ENCODE measurements around the gene TRAF3. TPM values are rescaled to one million over a fixed set of nuclear protein-coding genes. Genes with fewer than 3 reads are reported as not detected.
"Not testable (repeated sequence)": the region's sequence is repeated elsewhere in the genome, so short reads cannot be mapped to it uniquely, and the experiment has no call there.

The TRAF3 gene
- total RNA-seq, 5 donors from 2014 or later (not counting 1 experiment from before 2014, with no cell fraction given): 29.6 to 46.1 (median 35.7) TPM

DNA sequence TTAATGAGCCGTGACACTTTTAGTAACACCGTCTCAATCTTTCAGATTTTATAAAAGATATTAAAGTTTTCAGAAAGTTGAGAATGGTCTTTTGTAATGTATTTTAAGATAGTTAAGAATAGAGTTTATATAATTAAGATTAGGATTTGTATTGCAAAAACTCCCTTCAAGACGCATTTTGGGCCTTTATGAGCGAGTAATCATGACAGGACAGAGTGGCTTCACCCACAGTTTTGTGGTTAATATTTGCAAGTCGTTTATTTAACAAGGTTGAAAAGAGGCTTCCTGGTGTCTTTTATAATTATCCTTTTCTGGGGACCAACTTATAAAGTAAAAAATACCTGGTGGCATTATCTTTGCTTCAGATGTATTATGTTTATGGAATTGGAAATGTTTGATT, 44.0 kb downstream of the TRAF3 start:
- Mint-ChIP-seq H3K27me3 (no peaks in the 10 kb centered on the region), H3K4me3 (peak overlapping the region in 2 of 3 donors; percentile 22 to 46), H3K4me1 (peaks cover 86 to 89% (median 89%) of the 10 kb centered on the region in 3 donors), H3K27ac (peak overlapping the region in 1 of 2 donors; percentile 44), H3K9me3 (no peaks in the 10 kb centered on the region), H3K36me3 (peaks cover 14% of the 10 kb centered on the region)
- peak in 1 of 35 experiments; percentile 36 for DNase-seq
- Histone ChIP-seq H3K27ac (ENCODE audit: low read length) (no peak overlapping the region), H3K4me1 (ENCODE audit: control insufficient read depth in 1 of 2, extremely low read depth in 1 of 2, insufficient read depth in 2 of 2, low read length in 2 of 2) (peaks cover 2 to 46% of the 10 kb centered on the region in 2 experiments), H3K36me3 (ENCODE audit: control insufficient read depth in 2 of 2, extremely low read depth in 1 of 2, insufficient read depth in 1 of 2, low read length in 1 of 2) (peaks cover 0 to 5% of the 10 kb centered on the region in 2 donors), H3K27me3 (replicated peaks in 1 of 2; ENCODE audit: control insufficient read depth in 2 of 2, extremely low read depth in 1 of 2, insufficient read depth in 2 of 2, low read length in 1 of 2) (no peaks in the 10 kb centered on the region), H3K9me3 (no peaks in the 10 kb centered on the region), H3K4me3 (ENCODE audit: control insufficient read depth in 1 of 2, extremely low read depth in 1 of 2, low read length in 1 of 2) (no peak overlapping the region)
- ChIA-PET CTCF (no interaction called here), POLR2A (no interaction called here)
- ATAC-seq (replicated peaks in 1 of 4): no peak
- no CpG with 5 or more reads among the region's 5 CpGs for WGBS (ENCODE audit: insufficient coverage)

DNA sequence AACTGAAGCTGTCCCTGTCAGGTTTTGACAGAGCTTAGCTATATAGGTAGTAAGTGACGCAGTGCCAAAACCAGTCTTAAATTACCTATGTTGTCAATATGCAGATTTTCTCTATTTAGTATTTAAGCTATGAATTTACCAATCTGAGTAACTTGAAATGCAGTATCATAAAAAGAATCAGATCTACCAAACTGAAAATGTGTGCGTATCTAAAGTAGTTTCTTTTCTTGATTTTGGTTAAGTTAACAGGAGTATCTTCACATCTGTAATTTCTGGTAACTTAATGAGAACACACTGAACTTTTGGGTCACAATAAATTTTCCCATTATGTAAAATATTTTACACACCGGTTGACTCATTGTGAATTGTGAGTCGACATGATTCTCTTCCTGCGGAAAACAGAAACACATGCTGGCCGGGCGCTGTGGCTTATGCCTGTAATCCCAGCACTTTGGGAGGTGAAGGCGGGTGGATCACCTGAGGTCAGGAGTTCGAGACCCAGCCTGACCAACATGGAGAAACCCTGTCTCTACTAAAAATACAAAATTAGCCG, 45.1 kb downstream of the TRAF3 start:
- ChIA-PET CTCF (no interaction called here), POLR2A (no interaction called here)
- H3K36me3 ChIP-seq (ENCODE audit: control insufficient read depth in 2 of 2, extremely low read depth in 1 of 2, insufficient read depth in 1 of 2, low read length in 1 of 2): peaks cover 0 to 11% of the 10 kb centered on the region in 2 donors
- no peaks in the 10 kb centered on the region for H3K9me3 Mint-ChIP-seq
- peak overlapping the region in 1 of 3 donors; percentile 36 for H3K4me3 Mint-ChIP-seq
- no peaks in the 10 kb centered on the region for H3K9me3 ChIP-seq
- H3K4me1 ChIP-seq (ENCODE audit: control insufficient read depth in 1 of 2, extremely low read depth in 1 of 2, insufficient read depth in 2 of 2, low read length in 2 of 2): peaks cover 2 to 55% of the 10 kb centered on the region in 2 experiments
- no peaks in the 10 kb centered on the region for H3K27me3 Mint-ChIP-seq
- ATAC-seq (replicated peaks in 1 of 4) (no peak), DNase-seq (no peak)
- H3K4me3 ChIP-seq (ENCODE audit: control insufficient read depth in 1 of 2, extremely low read depth in 1 of 2, low read length in 1 of 2): no peak overlapping the region
- H3K27ac ChIP-seq (ENCODE audit: low read length): peak overlapping the region; percentile 28
- H3K4me1 Mint-ChIP-seq: peaks cover 85 to 86% (median 86%) of the 10 kb centered on the region in 3 donors
- H3K27me3 ChIP-seq (replicated peaks in 1 of 2; ENCODE audit: control insufficient read depth in 2 of 2, extremely low read depth in 1 of 2, insufficient read depth in 2 of 2, low read length in 1 of 2): no peaks in the 10 kb centered on the region
- H3K36me3 Mint-ChIP-seq: peaks cover 7% of the 10 kb centered on the region
- 29% methylated on average over 4 of the region's 10 CpGs for whole genome bisulfite sequencing (ENCODE audit: insufficient coverage)
- H3K27ac Mint-ChIP-seq: peak overlapping the region in 1 of 2 donors; percentile 11

- WGBS (ENCODE audit: insufficient coverage): no CpG with 5 or more reads among the region's 6 CpGs
Observed at GRCh38 chr14:102822887-102823286, 45.6 kb downstream of the TRAF3 start.

DNA sequence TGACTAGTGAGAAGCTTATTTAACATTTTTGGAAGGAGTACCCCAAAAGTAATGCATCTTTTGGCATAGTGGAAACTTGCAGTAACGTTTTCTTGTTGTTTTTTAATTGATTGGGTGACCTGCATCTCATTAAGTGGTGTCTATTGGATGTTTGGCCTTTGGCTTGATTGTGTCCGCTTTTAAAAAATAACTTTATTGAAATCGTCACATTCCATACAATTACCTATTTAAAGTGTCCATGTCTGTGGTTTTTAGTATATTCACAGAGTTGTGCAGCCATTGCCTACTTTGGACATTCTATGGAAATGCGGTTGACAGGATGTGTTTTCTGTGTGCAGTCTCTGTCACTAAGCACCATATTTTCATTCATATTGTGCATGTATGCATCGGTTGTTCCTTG, 46.3 kb downstream of the TRAF3 start:
- CTCF ChIA-PET: no interaction called here
- no peaks in the 10 kb centered on the region for H3K9me3 Mint-ChIP-seq
- Histone ChIP-seq H3K36me3 (ENCODE audit: control insufficient read depth in 2 of 2, extremely low read depth in 1 of 2, insufficient read depth in 1 of 2, low read length in 1 of 2) (peaks cover 0 to 11% of the 10 kb centered on the region in 2 donors), H3K9me3 (no peaks in the 10 kb centered on the region), H3K27me3 (replicated peaks in 1 of 2; ENCODE audit: control insufficient read depth in 2 of 2, extremely low read depth in 1 of 2, insufficient read depth in 2 of 2, low read length in 1 of 2) (no peaks in the 10 kb centered on the region), H3K4me1 (ENCODE audit: control insufficient read depth in 1 of 2, extremely low read depth in 1 of 2, insufficient read depth in 2 of 2, low read length in 2 of 2) (peaks cover 2 to 56% of the 10 kb centered on the region in 2 experiments), H3K27ac (ENCODE audit: low read length) (no peak overlapping the region), H3K4me3 (ENCODE audit: control insufficient read depth in 1 of 2, extremely low read depth in 1 of 2, low read length in 1 of 2) (no peak overlapping the region)
- peaks cover 80 to 86% (median 85%) of the 10 kb centered on the region in 3 donors for H3K4me1 Mint-ChIP-seq
- H3K27ac Mint-ChIP-seq: no peak overlapping the region
- H3K36me3 Mint-ChIP-seq: peaks cover 7% of the 10 kb centered on the region
- no peak for DNase-seq
- no peak for ATAC-seq (replicated peaks in 1 of 4)
- WGBS (ENCODE audit: insufficient coverage): 71% methylated on average over 1 of the region's 5 CpGs
- POLR2A ChIA-PET: interaction anchor here in 1 of 2 donors (1.1 kb wide), 1 partner anchor 17 kb away, joined by 6 read pairs; no protein-coding TSS in a partner anchor
- H3K4me3 Mint-ChIP-seq: no peak overlapping the region
- no peaks in the 10 kb centered on the region for H3K27me3 Mint-ChIP-seq

More at GRCh38 chr14:102822887-102823286, 45.6 kb downstream of the TRAF3 start:
- Mint-ChIP-seq H3K27ac (peak overlapping the region in 1 of 2 donors; percentile 5), H3K4me1 (peaks cover 81 to 86% (median 85%) of the 10 kb centered on the region in 3 donors), H3K4me3 (peak overlapping the region in 1 of 3 donors; percentile 36)
- H3K9me3 ChIP-seq; H3K27me3 ChIP-seq (replicated peaks in 1 of 2; ENCODE audit: control insufficient read depth in 2 of 2, extremely low read depth in 1 of 2, insufficient read depth in 2 of 2, low read length in 1 of 2); H3K27ac ChIP-seq (ENCODE audit: low read length); CTCF ChIA-PET; ATAC-seq (replicated peaks in 1 of 4); H3K36me3 Mint-ChIP-seq; H3K9me3 Mint-ChIP-seq; H3K27me3 Mint-ChIP-seq; H3K4me3 ChIP-seq (ENCODE audit: control insufficient read depth in 1 of 2, extremely low read depth in 1 of 2, low read length in 1 of 2); DNase-seq: not testable (repeated sequence)
- POLR2A ChIA-PET: interaction anchor here in 1 of 2 donors (1.1 kb wide), 1 partner anchor 16 kb away, joined by 6 read pairs; no protein-coding TSS in a partner anchor
- Histone ChIP-seq H3K36me3 (ENCODE audit: control insufficient read depth in 2 of 2, extremely low read depth in 1 of 2, insufficient read depth in 1 of 2, low read length in 1 of 2) (peaks cover 0 to 11% of the 10 kb centered on the region in 2 donors), H3K4me1 (ENCODE audit: control insufficient read depth in 1 of 2, extremely low read depth in 1 of 2, insufficient read depth in 2 of 2, low read length in 2 of 2) (peaks cover 2 to 56% of the 10 kb centered on the region in 2 experiments)

- no peak for ATAC-seq (replicated peaks in 1 of 4)
Observed at GRCh38 chr14:102824832-102825231, 47.6 kb downstream of the TRAF3 start.

DNA sequence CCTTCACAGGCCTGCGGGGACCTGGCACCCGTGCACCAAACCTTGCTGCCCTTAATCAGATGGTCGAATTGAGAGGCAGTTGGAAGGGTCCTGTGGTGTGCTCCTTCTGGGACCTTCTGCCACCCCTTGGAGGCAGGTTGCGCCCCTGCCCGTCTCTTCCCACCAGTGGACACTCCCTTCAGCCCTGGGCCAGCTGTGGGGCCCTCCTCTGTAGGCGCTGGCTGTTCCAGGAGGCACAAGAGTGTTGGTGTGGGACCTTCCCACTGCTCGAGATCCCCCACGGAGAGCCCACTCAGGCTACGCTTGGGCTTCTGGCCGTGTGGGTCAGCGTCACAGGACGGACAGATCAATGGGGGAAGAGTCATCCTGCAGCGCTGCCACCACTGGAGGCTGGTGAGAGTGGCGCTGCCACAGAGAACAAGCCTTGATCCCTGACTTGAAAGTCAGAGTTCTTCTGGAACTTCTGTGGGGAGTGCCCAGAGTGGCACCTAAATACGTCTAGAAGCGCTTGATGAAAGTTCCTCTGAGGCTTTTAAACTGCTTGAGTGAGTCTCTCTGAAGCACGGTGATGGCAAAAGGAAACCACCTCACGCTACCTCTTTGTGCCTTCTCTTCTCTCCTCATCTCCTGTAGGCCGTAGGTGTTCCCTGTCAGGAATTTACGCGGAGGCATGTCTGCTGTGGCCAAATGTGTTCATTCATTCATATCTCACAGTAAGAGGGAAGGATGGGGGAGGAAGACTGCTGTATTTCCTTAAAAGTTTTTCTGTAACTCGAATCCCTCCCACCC, 48.3 kb downstream of the TRAF3 start:
- H3K4me3 Mint-ChIP-seq: no peak overlapping the region
- peaks cover 79 to 87% (median 85%) of the 10 kb centered on the region in 3 donors for H3K4me1 Mint-ChIP-seq
- DNase-seq (no peak), ATAC-seq (replicated peaks in 1 of 4) (peak in 1 of 4 experiments; percentile 12)
- no peaks in the 10 kb centered on the region for H3K9me3 Mint-ChIP-seq
- ChIA-PET POLR2A (no interaction called here), CTCF (no interaction called here)
- Histone ChIP-seq H3K27me3 (replicated peaks in 1 of 2; ENCODE audit: control insufficient read depth in 2 of 2, extremely low read depth in 1 of 2, insufficient read depth in 2 of 2, low read length in 1 of 2) (no peaks in the 10 kb centered on the region), H3K36me3 (ENCODE audit: control insufficient read depth in 2 of 2, extremely low read depth in 1 of 2, insufficient read depth in 1 of 2, low read length in 1 of 2) (peaks cover 0 to 15% of the 10 kb centered on the region in 2 donors), H3K9me3 (no peaks in the 10 kb centered on the region), H3K27ac (ENCODE audit: low read length) (no peak overlapping the region), H3K4me1 (ENCODE audit: control insufficient read depth in 1 of 2, extremely low read depth in 1 of 2, insufficient read depth in 2 of 2, low read length in 2 of 2) (peaks cover 2 to 45% of the 10 kb centered on the region in 2 experiments), H3K4me3 (ENCODE audit: control insufficient read depth in 1 of 2, extremely low read depth in 1 of 2, low read length in 1 of 2) (no peak overlapping the region)
- 84% methylated on average over 12 of the region's 22 CpGs for WGBS (ENCODE audit: insufficient coverage)
- H3K27ac Mint-ChIP-seq: no peak overlapping the region
- peaks cover 8% of the 10 kb centered on the region for H3K36me3 Mint-ChIP-seq
- no peaks in the 10 kb centered on the region for H3K27me3 Mint-ChIP-seq

More at GRCh38 chr14:102824832-102825231, 47.6 kb downstream of the TRAF3 start:
- POLR2A ChIA-PET: no interaction called here
- Histone ChIP-seq H3K27me3 (replicated peaks in 1 of 2; ENCODE audit: control insufficient read depth in 2 of 2, extremely low read depth in 1 of 2, insufficient read depth in 2 of 2, low read length in 1 of 2) (no peaks in the 10 kb centered on the region), H3K9me3 (no peaks in the 10 kb centered on the region), H3K4me1 (ENCODE audit: control insufficient read depth in 1 of 2, extremely low read depth in 1 of 2, insufficient read depth in 2 of 2, low read length in 2 of 2) (peaks cover 2 to 50% of the 10 kb centered on the region in 2 experiments), H3K36me3 (ENCODE audit: control insufficient read depth in 2 of 2, extremely low read depth in 1 of 2, insufficient read depth in 1 of 2, low read length in 1 of 2) (peaks cover 0 to 11% of the 10 kb centered on the region in 2 donors), H3K4me3 (ENCODE audit: control insufficient read depth in 1 of 2, extremely low read depth in 1 of 2, low read length in 1 of 2) (no peak overlapping the region), H3K27ac (ENCODE audit: low read length) (no peak overlapping the region)
- DNase-seq: no peak
- no peaks in the 10 kb centered on the region for H3K27me3 Mint-ChIP-seq
- H3K9me3 Mint-ChIP-seq: no peaks in the 10 kb centered on the region
- CTCF ChIA-PET: interaction anchor here in 1 of 2 donors (0.6 kb wide), 1 partner anchor 23 kb away, joined by 3 read pairs; no protein-coding TSS in a partner anchor
- WGBS (ENCODE audit: insufficient coverage): 96% methylated on average over 7 of the region's 8 CpGs
- H3K36me3 Mint-ChIP-seq: peaks cover 7% of the 10 kb centered on the region
- no peak overlapping the region for H3K27ac Mint-ChIP-seq
- no peak overlapping the region for H3K4me3 Mint-ChIP-seq
- peaks cover 79 to 88% (median 87%) of the 10 kb centered on the region in 3 donors for H3K4me1 Mint-ChIP-seq
